HUES6 (cell line): ENCODE results near the gene PHACTR1.
"Not testable (repeated sequence)": the region's sequence is repeated elsewhere in the genome, so short reads cannot be mapped to it uniquely, and the experiment has no call there.

ENCODE experiments used
- H3K27ac ChIP-seq: 2 replicates; pipeline ENCODE4 v1.7.0; 2013; ENCODE audit warnings: low read depth, mild to moderate bottlenecking, low read length, inconsistent platforms
- H3K27me3 ChIP-seq: 2 replicates; pipeline ENCODE4 v1.6.1; 2013; ENCODE audit warnings: low read length; ENCODE audit not compliant: control insufficient read depth, insufficient read depth
- H3K36me3 ChIP-seq: 2 replicates; pipeline ENCODE4 v1.6.1; 2013; ENCODE audit warnings: low read length; ENCODE audit not compliant: control insufficient read depth, insufficient read depth
- H3K4me1 ChIP-seq: 2 replicates; pipeline ENCODE4 v1.6.1; 2013; ENCODE audit warnings: low read length; ENCODE audit not compliant: control insufficient read depth, insufficient read depth
- H3K4me3 ChIP-seq: 2 replicates; pipeline ENCODE4 v1.5.1; 2013; ENCODE audit warnings: low read depth, low read length
- H3K9ac ChIP-seq: one replicate; pipeline ENCODE4 v1.6.1; 2013; ENCODE audit warnings: mild to moderate bottlenecking, low read length
- H3K9me3 ChIP-seq: 2 replicates; pipeline ENCODE4 v1.6.1; 2013; ENCODE audit warnings: low read depth, low read length; ENCODE audit not compliant: control insufficient read depth, insufficient read depth

PHACTR1 gene

DNA sequence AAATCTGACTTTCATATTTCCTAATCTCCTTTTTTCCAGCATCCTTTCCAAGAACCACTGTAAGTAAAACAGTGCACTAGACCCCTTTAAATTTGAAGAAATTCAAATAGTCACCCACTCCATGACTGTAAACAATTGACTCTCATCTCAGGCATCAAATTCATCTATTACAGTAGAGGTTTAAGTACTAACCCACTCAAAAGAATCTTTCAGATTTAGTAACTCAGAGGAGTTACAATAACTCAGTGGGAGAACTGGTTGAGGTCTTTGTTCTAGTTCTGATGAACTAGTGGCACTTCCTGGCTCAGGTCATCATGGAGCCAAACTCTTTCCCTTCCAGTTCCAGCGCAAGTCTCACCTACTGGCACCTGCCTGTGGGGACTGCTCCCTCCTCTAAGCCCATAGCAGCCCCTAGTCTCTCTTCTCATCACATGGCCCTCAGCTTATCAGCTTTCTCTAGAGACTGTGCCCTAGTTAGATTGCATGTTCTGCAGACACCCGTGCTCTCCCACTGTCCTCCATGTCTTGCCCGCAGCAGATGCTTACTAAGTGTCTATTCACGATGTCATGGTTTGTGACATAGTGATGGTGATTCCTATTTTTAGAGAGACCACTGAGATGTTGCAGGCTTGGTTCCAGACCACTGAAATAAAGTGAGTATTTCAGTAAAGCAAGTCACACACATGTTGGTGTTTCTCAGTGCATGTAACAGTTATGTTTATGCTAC, 415.5 kb downstream of the PHACTR1 start:
- Histone ChIP-seq H3K27me3 (no peaks in the 10 kb centered on the region), H3K4me3 (no peak overlapping the region), H3K27ac (no peak overlapping the region), H3K9me3 (no peaks in the 10 kb centered on the region; the same call in 1 of the 2 replicates), H3K36me3 (no peaks in the 10 kb centered on the region), H3K4me1 (peaks cover 5% of the 10 kb centered on the region; the same call in 1 of the 2 replicates), H3K9ac (no peak overlapping the region)

DNA sequence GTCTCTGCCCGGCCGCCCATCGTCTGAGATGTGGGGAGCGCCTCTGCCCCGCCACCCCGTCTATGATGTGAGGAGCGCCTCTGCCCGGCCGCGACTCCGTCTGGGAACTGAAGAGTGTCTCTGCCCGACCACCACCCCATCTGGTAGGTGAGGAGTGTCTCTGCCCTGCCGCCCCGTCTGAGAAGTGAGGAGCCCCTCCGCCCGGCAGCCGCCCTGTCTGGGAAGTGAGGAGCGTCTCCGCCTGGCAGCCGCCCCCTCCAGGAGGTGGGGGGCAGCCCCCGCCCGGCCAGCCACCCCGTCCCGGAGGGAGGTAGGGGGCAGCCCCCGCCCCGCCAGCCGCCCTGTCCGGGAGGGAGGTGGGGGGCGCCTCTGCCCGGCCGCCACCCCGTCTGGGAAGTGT, 417.3 kb downstream of the PHACTR1 start:
- not testable (repeated sequence) for H3K27me3 ChIP-seq, H3K9me3 ChIP-seq, H3K27ac ChIP-seq, H3K4me3 ChIP-seq, H3K4me1 ChIP-seq, H3K36me3 ChIP-seq, H3K9ac ChIP-seq

DNA sequence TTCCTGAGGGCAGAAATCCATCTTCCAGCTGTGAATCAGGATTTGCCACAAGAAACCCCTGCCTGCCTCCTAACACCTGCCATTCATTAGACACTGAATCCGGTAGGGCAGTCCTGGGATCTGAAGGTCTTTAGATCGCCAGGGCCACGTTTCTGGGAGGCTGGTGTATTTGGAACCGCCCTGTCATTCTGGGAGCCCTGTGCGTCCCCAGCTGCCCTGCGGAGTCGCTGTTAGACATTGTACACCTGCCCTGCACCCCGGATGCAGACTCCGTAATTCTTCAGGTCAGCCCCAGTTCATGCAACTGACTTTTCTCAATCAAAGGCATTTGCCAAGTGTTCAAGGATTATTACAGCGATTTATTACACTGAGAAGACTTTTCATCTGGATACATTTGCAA, 418.6 kb downstream of the PHACTR1 start:
- Histone ChIP-seq H3K4me3 (no peak overlapping the region), H3K9me3 (no peaks in the 10 kb centered on the region; the same call in 1 of the 2 replicates), H3K27ac (no peak overlapping the region), H3K36me3 (no peaks in the 10 kb centered on the region), H3K4me1 (peaks cover 5% of the 10 kb centered on the region; the same call in 1 of the 2 replicates), H3K27me3 (no peaks in the 10 kb centered on the region), H3K9ac (no peak overlapping the region)

DNA sequence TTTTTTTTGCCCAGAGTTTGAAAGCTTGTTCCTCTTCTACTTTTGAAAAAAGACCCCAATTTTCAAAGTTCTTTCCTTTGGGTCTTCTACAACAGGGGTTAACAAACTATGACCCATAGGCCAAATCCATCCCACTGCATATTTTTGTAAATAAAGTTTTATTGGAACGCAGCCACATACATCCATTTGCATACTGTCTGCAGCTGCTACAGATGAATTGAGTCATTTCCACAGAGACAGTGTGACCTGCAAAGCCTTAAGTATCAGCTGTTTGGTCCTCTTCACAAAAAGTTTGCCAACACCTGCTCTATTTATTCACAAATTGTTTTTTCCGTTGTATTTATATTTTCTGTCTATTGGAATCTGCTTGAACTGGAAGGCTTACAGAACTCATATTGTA, 422.6 kb downstream of the PHACTR1 start:
- Histone ChIP-seq H3K4me1 (peaks cover 5% of the 10 kb centered on the region; the same call in 1 of the 2 replicates), H3K27me3 (no peaks in the 10 kb centered on the region), H3K36me3 (no peaks in the 10 kb centered on the region), H3K9me3 (no peaks in the 10 kb centered on the region), H3K4me3 (no peak overlapping the region), H3K9ac (no peak overlapping the region), H3K27ac (no peak overlapping the region)

DNA sequence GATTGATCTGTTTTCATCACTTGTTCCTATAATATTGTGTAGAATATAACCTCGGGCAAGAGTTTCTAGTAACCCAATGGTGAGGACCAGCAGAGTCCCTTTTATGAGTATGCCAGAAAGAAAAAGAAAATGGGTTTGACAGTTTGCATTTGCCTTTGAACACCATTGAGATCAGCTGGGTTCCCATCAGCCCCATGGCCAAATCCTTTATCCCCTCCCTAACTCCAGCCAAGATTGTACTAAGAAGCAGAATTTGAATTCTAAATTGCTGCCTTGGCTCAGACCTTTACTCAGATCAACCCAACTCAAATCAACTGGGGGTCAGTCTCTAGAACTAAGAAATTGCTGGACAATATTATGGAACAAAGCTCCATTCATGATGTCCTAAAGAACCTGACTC, 424.4 kb downstream of the PHACTR1 start:
- no peak overlapping the region for H3K4me3 ChIP-seq
- H3K9ac ChIP-seq, result no peak overlapping the region
- no peaks in the 10 kb centered on the region for H3K27me3 ChIP-seq
- H3K4me1 ChIP-seq, result no peaks in the 10 kb centered on the region; the same call in 1 of the 2 replicates
- no peak overlapping the region for H3K27ac ChIP-seq
- no peaks in the 10 kb centered on the region for H3K9me3 ChIP-seq
- no peaks in the 10 kb centered on the region for H3K36me3 ChIP-seq

DNA sequence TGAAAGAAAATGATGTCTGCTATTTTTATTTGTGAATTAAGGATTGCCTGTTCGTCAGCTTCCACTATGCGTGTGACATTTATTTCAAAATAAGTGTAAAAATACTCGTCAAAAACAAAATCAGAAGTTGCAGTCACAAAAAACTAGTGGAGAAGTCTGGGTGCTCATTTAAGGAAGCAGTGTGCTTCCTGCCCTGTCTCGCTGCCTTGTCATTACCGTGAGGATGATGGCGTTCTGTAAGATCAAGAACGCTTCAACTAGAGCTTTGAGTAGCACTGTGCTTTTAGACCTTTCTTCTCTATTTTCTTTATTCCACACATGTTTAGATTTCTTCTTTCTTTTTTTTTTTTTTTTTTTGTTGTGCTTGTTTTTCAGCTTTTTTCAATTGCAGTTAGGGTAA, 424.8 kb downstream of the PHACTR1 start:
- no peaks in the 10 kb centered on the region for H3K36me3 ChIP-seq
- H3K9me3 ChIP-seq, result no peaks in the 10 kb centered on the region
- no peaks in the 10 kb centered on the region; the same call in 1 of the 2 replicates for H3K4me1 ChIP-seq
- H3K27ac ChIP-seq, result no peak overlapping the region
- H3K9ac ChIP-seq, result no peak overlapping the region
- no peak overlapping the region for H3K4me3 ChIP-seq
- no peaks in the 10 kb centered on the region for H3K27me3 ChIP-seq

DNA sequence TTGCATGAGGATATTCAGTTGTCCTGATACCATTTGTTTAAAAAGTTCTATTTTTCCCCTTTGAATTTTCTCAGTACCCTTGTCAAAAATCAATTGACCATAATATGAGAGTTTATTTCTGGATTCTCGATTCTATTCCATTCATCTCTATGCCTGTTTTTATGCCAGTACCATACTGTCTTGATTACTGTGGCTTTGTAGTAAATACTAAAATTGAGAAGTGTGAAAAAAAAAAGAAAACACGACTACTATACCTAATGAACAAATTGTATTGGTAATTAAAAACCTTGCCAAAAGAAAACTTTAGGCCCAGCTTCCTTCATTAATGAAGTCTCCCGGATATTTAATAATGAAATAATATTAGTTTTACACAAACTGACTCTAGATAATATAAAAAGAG, 426.0 kb downstream of the PHACTR1 start:
- H3K9me3 ChIP-seq, result no peaks in the 10 kb centered on the region

DNA sequence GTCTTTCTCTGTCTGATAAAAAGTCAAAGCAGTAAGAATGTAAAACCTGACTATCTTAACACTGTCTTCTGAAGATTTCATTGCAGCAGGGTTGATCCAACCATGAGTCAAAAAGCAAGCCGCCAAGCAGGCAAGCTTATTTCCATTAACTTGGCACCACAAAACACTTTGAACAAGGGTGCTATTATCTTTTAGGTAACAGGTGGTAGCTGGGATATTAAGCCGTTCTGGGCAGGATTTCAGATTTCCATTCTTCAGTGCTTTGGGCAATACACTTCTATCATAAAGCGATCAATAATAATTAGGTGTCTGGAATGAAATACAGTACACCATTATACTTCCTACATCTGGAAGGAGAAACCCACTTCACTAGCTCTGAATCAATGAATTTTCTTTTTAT, 429.9 kb downstream of the PHACTR1 start:
- Histone ChIP-seq H3K27me3 (no peaks in the 10 kb centered on the region), H3K9ac (no peak overlapping the region), H3K4me1 (peaks cover 11% of the 10 kb centered on the region), H3K27ac (no peak overlapping the region), H3K36me3 (no peaks in the 10 kb centered on the region), H3K9me3 (no peaks in the 10 kb centered on the region), H3K4me3 (no peak overlapping the region)

More for the DNA sequence above, 426.0 kb downstream of the PHACTR1 start:
- Histone ChIP-seq H3K4me1 (no peaks in the 10 kb centered on the region; the same call in 1 of the 2 replicates), H3K9ac (no peak overlapping the region), H3K4me3 (no peak overlapping the region), H3K36me3 (no peaks in the 10 kb centered on the region), H3K27me3 (no peaks in the 10 kb centered on the region), H3K27ac (no peak overlapping the region)

DNA sequence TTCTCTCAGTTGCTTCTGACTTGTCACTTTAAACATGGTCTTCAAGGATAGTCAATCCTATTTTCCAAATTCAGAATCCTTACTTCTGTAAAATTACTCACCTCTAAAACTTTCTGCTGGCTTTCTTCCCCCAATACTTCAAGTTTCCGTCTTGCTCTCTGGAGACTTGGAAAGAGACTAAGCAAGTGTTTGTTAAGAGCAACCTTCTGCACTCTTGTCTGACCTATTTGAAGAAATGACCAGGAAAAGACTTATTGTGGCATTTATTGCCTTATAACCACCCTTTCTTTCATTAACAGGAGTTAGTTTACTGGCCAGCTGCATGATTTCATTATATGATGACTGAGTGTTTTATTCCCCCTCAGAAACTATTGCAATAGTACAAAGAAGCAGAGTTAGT, 430.8 kb downstream of the PHACTR1 start:
- no peak overlapping the region for H3K4me3 ChIP-seq
- H3K9me3 ChIP-seq, result no peaks in the 10 kb centered on the region
- H3K9ac ChIP-seq, result no peak overlapping the region
- peaks cover 12% of the 10 kb centered on the region for H3K4me1 ChIP-seq
- no peaks in the 10 kb centered on the region for H3K36me3 ChIP-seq
- no peak overlapping the region for H3K27ac ChIP-seq
- H3K27me3 ChIP-seq, result no peaks in the 10 kb centered on the region

DNA sequence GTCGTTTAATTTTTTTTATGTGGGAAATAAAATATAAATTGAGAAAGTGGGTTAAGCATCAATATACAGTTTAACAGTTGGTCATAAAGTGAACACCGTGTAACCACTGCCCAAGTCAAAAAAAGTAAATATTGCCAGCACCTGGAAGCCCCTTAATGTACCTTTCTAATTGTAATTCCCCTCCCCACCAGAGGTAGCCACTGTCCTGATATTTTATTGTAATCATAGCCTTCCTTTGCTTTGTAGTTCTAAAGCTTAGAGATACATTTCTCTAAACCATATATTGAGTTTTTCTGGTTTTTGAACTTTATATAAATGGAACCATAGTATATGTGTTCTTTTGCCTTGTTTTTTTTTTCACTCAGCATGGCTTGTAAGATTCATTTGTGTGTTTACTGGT, 431.2 kb downstream of the PHACTR1 start:
- Histone ChIP-seq H3K4me3 (no peak overlapping the region), H3K9me3 (no peaks in the 10 kb centered on the region), H3K27me3 (no peaks in the 10 kb centered on the region), H3K4me1 (peaks cover 16% of the 10 kb centered on the region), H3K36me3 (no peaks in the 10 kb centered on the region), H3K9ac (no peak overlapping the region), H3K27ac (no peak overlapping the region)

DNA sequence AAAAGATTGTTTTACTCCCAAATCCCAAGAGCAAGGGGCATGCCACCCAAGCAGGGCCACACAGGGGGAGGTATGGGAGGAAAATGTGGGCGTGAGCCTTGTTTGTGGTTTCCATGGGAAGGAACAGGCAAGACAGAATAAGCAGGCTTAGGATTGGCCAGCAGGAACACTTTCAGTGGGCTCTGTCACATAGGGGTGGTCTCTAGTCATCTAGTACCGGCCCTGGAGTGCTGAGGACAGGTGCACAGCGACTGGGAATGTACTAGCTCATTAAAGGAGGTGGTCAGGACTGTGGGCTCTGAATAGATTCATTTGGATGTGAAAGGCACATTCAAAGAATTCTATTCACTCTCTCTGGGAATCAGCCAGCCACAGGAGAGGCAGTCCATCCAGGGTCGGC, 436.2 kb downstream of the PHACTR1 start:
- peaks cover 23% of the 10 kb centered on the region for H3K4me1 ChIP-seq
- H3K27ac ChIP-seq, result no peak overlapping the region
- H3K9me3 ChIP-seq, result no peaks in the 10 kb centered on the region
- no peak overlapping the region for H3K4me3 ChIP-seq
- no peaks in the 10 kb centered on the region for H3K36me3 ChIP-seq
- no peaks in the 10 kb centered on the region for H3K27me3 ChIP-seq
- no peak overlapping the region for H3K9ac ChIP-seq
